ENCODE data around the gene GAA.

Gene GAA

DNA sequence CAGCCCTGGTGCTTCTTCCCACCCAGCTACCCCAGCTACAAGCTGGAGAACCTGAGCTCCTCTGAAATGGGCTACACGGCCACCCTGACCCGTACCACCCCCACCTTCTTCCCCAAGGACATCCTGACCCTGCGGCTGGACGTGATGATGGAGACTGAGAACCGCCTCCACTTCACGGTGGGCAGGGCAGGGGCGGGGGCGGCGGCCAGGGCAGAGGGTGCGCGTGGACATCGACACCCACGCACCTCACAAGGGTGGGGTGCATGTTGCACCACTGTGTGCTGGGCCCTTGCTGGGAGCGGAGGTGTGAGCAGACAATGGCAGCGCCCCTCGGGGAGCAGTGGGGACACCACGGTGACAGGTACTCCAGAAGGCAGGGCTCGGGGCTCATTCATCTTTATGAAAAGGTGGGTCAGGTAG lies 3.6 kb downstream of the GAA start:
- no peak for DNase-seq

DNA sequence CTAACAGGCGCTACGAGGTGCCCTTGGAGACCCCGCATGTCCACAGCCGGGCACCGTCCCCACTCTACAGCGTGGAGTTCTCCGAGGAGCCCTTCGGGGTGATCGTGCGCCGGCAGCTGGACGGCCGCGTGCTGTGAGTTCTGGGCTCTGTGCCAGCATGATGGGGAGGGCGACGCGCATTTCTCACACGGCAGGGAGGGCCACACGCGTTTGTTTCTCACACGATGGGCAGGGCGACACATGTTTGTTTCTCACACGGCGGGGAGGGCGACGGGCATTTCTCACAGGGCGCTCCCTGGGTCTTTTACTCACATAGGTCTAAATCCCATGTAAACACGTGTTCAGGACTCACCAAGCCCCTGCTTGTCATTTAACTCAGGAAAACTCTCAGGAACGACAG lies 4.4 kb downstream of the GAA start:
- peak; percentile 54 for DNase-seq

DNA sequence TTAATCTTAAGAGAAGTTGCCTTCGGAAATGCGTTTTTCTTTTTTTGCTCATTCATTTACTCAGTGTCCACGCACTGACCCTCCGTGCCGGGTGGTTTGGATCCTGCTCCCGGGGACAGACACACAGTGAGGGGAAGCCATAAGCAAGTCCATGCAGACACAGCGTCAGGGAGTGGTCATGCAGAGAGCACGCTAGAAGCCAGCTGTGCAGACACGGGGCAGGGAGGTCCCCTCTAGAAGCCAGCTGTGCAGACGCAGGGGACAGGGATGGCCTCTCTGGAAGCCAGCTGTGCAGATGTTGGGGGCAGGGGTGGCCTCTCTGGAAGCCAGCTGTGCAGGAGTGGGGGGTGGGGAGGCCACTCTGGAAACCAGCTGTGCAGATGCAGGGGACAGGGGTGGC lies 4.8 kb downstream of the GAA start:
- DNase-seq = peak; percentile 27

DNA sequence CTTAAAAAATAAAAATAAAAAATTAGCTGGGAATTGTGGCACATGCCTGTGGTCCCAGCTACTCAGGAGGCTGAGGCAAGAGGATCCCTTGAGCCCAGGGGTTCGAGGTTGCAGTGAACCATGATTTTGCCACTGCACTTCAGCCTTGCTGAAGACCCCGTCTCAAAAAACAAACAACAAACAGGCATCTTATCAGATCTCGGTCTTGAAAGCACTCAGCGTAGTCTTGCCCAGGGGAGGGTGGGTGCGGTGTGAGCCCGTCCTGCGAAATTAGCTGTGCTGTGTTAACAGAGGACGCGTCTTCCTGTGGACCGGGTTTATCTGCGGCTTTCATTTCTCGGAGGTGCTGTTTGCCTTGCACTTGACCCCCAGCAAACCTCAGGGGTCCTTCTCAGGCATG lies 5.4 kb downstream of the GAA start:
- no peak for DNase-seq

DNA sequence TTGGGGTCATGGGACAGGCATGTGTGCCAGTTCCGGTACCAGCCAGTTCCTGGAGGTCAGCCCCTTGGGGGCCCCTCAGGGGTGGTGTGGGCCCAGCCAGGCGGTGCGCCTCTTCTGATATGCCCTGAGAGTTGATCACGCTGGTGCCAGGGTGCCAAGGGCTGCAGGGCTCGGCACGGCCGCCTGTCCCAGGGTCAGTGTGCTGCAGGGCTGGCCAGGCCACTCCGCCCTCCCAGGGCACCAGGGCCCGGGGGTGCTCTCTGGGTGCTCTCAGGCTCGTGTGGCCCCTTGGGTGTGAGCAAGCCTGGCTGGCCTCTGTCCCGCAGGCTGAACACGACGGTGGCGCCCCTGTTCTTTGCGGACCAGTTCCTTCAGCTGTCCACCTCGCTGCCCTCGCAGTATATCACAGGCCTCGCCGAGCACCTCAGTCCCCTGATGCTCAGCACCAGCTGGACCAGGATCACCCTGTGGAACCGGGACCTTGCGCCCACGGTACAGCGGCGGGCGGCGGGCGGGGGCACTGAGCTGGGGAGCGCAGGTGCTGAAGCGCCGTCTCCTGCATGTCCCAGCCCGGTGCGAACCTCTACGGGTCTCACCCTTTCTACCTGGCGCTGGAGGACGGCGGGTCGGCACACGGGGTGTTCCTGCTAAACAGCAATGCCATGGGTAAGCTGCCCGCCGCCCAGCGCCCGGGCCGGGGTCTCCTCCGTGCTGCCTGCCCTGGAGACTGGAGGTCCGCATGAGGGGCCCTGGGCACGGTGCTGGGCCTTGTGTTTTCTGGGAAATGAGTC lies 6.0 kb downstream of the GAA start:
- DNase-seq = no peak

DNA sequence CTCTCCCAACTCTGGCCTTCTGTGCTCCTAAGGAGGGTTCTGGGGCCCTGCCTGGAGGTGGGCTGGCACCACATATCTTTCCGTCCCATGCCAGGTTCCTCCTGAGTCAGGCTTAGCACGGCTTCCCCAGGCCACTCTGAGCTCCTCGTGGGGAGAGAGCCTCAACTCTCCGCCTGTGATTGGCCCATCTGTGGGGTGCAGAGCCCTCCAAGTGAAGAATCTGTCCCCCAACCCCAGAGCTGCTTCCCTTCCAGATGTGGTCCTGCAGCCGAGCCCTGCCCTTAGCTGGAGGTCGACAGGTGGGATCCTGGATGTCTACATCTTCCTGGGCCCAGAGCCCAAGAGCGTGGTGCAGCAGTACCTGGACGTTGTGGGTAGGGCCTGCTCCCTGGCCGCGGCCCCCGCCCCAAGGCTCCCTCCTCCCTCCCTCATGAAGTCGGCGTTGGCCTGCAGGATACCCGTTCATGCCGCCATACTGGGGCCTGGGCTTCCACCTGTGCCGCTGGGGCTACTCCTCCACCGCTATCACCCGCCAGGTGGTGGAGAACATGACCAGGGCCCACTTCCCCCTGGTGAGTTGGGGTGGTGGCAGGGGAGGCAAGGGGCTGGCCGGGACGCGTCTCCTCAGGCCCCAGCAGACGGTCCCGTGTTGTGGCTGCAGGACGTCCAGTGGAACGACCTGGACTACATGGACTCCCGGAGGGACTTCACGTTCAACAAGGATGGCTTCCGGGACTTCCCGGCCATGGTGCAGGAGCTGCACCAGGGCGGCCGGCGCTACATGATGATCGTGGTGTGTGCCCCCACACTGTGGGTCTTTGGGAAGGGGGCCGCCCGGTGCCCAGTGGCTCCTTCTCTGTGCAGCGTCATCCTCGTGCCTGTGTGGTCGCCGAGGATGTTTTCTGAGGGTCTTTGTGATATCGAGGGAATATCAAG lies 6.9 kb downstream of the GAA start:
- DNase-seq = no peak

DNA sequence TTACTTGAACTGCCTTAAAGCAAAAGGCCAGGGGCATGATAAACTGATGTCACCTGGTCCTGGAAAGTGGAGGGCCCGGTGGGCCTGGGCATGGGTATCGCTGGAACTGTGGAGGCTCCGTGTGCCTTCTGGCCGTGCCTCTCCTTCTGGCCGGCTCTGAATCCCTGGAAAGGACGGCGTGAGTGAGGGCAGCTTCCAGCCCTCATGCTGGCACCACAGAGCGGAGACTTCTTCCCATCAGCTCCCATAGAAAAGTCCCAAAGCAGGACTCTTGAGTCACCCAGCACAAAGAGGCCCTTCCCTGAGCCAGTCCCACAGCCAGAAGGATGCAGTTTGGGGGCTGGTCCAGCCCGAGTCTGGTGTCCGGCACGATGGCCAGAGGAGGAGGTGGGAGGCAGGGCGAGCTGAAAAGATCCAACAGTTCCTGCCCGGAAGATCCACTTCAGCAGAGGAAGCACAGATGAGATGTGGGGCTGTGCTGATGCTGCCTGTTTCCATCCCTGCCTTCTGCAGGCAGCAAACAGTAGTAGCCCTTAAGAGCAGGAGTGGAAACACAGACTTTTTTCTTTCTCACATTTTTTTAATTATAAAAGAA lies 7.8 kb downstream of the GAA start:
- no peak for DNase-seq

DNA sequence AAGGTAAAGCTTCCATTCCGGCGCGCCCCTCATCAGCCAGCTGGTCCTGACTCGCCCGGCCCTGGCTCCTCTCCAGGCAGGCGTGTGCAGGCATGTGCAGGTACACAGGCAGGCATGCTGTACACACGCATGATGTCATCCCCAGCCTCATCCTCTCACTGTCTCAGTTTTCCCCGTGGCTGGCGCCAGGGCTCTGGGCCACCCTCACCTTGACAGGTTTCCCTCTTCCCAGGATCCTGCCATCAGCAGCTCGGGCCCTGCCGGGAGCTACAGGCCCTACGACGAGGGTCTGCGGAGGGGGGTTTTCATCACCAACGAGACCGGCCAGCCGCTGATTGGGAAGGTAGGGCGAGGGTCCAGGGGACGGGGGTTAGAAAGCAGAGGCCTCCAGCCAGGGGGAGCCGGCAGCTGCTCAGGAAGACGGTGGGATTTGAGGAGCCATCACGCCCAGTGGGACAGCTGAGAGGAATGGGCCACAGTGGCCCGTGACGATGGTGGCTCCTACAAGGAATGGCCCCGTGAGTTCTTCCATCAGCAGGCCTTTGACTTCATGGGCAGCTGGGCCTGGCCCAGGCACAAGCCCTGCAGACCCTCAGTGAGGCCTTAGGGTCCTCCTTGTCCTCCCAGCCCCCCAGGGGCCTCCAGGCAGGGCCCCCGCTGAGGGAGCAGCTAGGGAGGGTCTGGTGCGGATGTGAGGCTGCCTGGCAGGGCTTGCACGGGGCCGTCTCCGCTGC lies 8.5 kb downstream of the GAA start:
- no peak for DNase-seq

DNA sequence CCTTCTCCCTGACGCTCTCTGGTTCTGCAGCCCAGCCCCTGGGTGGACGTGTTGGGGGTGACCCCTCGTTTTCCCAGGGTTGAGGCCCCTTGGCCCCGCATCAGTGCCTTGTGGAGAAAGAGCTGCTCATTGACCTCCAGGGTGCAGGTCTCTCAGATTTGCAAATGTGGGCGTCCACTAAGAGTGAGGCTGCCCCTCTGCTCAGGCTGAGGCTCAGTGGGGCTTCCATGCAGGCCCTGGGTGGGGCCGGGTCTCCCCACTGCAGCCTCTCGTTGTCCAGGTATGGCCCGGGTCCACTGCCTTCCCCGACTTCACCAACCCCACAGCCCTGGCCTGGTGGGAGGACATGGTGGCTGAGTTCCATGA lies 9.0 kb downstream of the GAA start:
- no peak for DNase-seq

DNA sequence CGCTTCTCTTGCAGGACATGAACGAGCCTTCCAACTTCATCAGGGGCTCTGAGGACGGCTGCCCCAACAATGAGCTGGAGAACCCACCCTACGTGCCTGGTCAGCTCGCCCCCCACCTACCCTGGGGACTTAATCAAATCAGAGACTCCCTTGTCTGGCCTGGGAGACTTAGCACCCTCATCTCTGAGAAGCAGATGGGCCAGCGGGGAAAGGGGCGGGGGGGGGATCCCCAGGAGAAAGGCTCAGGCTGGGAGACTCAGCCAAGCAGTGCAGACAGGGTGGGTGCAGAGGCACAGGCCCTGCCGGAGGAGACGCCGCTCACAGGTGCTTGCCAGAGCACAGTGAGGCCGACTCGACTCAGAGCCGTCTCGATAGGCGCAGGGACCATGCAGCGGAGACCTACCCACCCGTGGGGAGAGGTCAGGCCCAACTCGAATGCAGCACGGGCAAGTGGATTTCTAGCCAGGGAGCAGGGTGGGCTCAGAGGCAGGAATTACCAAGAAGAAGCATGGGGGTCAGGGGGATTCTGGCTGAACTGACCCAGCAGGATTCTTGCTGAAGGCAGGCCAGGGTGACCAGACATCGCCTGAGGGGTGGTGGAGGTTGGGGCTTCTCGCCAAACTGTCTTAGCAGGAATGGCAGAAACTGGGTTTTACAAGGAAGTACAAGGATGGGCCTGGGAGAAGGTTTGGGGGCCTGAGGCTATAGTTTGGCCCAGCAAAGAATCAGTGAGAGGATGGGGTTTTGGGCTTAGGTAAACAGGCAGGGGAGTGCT lies 9.7 kb downstream of the GAA start:
- DNase-seq = no peak

DNA sequence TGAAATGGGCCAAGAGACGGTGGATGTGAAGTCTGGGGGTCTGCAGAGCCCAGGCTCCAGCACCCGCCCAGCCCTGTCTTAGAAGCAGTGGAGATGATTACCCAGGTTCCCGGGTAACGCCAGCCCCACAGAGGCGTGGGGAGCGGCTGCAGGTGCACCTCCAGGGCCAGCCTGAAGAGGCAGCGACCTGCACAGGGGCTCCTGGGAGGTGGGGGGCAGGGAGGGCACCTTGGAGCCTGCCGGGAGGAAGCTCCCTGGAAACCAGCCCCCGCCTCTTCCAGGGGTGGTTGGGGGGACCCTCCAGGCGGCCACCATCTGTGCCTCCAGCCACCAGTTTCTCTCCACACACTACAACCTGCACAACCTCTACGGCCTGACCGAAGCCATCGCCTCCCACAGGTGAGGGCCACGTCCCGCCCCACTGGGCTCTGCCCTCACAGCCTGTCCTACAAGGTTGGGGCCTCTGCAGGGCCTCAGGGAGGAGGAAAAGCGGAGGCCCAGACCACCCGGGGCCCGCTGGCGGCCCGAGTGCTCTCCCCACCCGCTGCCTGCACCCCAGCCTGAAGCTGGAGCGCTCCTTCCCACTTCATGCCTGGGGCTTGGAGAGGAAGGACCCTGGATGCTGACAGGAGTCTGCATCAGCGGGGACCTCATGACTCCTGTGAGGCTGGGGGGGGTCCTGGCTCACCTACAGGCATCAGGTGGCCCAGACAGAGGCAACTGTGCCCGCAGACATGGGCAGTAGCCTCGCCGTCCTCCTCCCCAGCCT lies 10.5 kb downstream of the GAA start:
- DNase-seq = no peak

DNA sequence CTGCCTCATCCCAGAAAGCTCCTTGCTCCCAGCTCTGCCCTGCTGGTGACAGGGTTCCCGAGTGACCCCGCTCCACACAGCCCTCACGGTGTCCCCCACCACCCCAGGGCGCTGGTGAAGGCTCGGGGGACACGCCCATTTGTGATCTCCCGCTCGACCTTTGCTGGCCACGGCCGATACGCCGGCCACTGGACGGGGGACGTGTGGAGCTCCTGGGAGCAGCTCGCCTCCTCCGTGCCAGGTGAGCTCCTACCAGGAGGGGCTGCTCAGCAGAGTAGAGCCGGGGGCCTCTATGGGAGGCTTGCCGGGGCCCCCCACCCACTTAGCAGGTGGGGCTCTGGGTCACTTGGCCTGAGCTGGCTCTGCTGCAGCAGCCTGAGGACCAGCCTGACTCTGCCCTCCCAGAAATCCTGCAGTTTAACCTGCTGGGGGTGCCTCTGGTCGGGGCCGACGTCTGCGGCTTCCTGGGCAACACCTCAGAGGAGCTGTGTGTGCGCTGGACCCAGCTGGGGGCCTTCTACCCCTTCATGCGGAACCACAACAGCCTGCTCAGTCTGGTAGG lies 11.2 kb downstream of the GAA start:
- no peak for DNase-seq

DNA sequence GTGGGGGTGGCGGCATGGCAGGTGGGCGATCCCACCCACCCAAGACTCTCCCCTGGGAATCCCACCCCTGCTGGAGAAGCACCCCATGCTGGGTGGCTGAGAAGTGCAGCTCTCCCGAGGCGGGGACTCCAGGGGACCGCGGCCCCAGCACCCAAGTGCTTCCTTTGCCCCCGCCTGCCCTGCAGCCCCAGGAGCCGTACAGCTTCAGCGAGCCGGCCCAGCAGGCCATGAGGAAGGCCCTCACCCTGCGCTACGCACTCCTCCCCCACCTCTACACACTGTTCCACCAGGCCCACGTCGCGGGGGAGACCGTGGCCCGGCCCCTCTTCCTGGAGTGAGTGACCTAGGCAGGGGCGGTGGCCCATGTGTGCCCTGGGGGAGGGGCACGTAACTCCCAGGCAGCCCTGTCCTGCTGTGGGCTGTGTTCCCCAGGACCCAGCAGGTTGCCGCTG lies 11.7 kb downstream of the GAA start:
- no peak for DNase-seq

DNA sequence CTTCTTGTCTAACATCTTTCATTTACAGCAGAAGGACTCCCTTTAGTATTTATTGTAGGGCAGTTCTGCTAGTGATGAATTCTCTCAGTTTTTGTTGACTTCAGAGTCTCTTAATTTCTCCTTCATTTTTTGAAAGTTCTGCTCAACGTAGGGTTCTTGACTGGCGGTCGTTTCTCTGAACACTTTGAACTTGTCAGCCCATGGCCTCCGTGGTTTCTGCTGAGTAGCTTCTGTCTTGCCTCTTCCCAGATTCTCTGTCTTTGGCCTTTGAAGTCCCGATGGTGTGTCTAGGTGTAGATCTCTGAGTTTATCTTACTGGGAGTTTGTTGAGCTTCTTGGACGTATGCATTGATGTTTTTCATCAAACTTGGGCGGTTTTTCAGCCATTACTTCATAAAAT lies 13.4 kb downstream of the GAA start:
- DNase-seq = no peak

DNA sequence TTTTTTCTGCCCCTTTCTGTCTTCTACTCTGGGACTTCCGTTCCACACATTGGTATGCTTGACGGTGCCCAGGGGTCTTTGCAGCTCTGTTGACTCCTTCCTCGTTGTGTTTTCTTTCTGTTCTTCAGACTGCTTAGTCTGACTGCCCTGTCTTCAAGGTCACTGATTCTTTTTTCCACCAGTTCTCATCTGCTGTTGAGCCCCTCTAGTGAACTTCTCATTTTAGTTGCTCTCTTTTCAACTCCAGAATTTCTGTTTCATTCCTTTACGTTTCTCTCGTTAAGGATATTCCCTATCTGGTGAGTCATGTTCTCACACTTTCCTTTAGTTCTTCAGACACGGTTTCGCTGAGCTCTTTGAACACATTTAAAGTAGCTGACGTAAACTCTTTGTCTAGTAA lies 13.8 kb downstream of the GAA start:
- no peak for DNase-seq

DNA sequence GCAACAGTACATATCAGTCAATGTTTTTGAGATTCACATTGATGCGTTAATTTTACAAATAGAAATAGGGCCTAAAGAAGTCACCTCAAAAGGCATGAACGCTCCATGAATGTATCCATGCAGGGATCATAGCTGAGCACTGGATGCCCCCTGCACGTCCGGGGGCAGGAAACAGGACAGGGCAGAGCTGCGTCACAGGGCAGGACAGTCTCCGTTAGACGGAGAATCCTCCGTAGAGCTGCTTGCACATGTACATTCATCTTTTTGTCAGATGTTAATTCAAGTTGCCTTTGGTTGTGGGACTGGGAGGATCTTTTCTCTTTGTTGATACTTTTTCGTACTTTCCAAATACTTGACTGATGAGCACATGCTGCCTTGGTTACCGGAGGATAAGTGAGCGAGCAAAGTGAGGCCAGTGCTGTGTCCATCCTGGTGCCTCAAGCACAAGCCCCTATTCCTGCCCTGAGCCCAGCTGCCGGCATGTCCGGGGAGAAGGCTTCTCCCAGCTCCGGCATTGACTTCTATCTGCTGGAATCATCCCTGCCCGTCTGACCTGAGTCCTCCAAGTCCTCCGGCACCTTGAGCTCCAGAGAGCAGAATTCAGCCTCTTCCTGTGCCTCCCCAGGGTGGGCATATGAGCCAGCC lies 15.0 kb downstream of the GAA start:
- no peak for DNase-seq

DNA sequence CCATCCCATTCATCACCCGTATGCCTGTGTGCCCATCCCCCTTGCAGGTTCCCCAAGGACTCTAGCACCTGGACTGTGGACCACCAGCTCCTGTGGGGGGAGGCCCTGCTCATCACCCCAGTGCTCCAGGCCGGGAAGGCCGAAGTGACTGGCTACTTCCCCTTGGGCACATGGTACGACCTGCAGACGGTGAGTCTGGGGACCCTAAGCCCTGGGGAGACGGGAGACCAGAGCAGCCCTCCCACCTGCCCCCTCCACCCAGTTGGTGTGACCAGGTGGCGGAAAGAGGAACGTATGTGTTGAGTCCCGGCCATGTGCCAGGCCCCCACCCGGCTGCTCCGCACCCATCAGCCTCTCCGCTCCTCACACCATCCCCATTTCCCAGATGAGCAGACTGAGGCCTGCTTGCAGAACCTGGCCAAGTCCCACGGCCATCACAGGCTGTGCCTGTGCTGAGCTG lies 15.6 kb downstream of the GAA start:
- no peak for DNase-seq

DNA sequence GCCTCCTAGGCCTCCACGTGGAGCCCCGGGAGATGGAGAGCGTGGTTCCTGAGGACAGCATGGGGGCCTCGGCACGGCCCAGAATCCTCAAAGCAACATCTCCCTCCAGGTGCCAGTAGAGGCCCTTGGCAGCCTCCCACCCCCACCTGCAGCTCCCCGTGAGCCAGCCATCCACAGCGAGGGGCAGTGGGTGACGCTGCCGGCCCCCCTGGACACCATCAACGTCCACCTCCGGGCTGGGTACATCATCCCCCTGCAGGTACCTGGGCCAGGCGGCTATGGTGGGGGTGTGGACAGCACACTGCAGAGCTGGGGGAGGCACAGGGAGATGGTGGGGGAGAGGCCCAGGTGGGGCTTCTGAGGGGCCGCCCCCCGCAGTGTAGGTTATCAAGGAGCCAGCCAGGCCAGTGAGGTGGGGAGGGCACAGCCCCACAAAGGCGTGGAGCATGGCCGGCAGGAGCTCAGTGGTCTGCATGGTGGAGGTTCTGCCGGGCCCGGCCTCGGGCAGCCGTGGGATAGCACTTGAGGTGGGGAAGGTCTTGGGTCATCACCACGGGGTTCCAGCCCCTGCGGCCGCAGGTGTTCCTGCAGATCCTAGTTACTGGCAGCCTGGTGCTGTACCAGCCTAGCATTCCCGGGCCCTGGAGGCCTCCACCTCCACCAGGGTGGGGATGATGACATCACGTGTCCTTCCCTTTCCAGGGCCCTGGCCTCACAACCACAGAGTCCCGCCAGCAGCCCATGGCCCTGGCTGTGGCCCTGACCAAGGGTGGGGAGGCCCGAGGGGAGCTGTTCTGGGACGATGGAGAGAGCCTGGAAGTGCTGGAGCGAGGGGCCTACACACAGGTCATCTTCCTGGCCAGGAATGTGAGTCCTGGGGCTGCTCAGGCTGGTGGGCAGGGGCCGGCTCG lies 16.4 kb downstream of the GAA start:
- DNase-seq = no peak

DNA sequence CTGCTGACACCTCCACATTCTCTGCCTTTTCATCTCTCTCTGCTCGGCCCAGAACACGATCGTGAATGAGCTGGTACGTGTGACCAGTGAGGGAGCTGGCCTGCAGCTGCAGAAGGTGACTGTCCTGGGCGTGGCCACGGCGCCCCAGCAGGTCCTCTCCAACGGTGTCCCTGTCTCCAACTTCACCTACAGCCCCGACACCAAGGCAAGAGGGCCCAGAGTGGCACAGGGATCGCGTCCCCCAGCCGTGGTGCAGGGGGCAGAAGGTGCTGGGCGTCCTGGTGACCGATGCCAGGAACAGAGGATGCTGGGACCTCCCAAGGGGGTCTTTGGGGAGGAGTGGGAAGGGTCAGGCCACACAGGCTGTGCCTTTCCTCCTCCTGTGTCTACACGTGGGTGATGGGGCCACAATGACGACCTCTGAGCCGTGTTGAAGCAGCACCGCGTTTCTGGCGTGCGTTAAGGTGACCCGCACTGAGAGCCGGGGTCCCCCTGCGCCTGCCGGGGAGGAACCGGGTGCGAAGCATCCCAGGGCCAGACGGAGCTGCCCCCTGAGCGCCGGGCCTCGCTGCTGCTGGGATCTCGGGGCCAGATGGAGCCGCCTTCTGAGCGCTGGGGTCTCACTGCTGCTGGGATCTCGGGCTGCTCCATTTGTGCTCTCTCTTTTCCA lies 17.4 kb downstream of the GAA start:
- peak; percentile 20 for DNase-seq

All from retina (tissue), 1 donor.